Measurements from ENCODE around the gene CNPY3. TPM values are rescaled to one million over a fixed set of nuclear protein-coding genes. Genes with fewer than 3 reads are reported as not detected.

The CNPY3 gene
- total RNA-seq, 1 experiment from 2014 or later: 56.1 TPM

- intact Hi-C loops (cut with micrococcal nuclease; ENCODE audit: unreplicated experiment): no loop called here
- no peak for TF ChIP-seq CTCF (IDR thresholded peaks at IDR 0.05; ENCODE audit: insufficient read depth in 1 of 2, low read depth in 1 of 2, low read length in 1 of 2, severe bottlenecking in 1 of 2, unreplicated experiment in 1 of 2)
- POLR2A ChIA-PET: interaction anchor here (1.8 kb wide), 1 partner anchor 21 kb away, joined by 8 read pairs; the partner anchor contains the start of gene PPP2R5D
Observed at GRCh38 chr6:42963179-42963854, 34.0 kb downstream of the CNPY3 start.

GRCh38 chr6:42963855-42964605 is 34.8 kb downstream of the CNPY3 start:
- intact Hi-C loops (cut with micrococcal nuclease; ENCODE audit: unreplicated experiment): no loop called here
- TF ChIP-seq CTCF (IDR thresholded peaks at IDR 0.05; ENCODE audit: insufficient read depth in 1 of 2, low read depth in 1 of 2, low read length in 1 of 2, severe bottlenecking in 1 of 2, unreplicated experiment in 1 of 2): peak in 1 of 2 experiments; percentile 39
- H3K9me3 ChIP-seq: no peaks in the 10 kb centered on the region
- H3K27me3 ChIP-seq (replicated peaks; ENCODE audit: control insufficient read depth, insufficient read depth, low read length): no peaks in the 10 kb centered on the region
- no peak overlapping the region for H3K27ac Mint-ChIP-seq (ENCODE audit: unreplicated experiment)
- DNase-seq: peak; percentile 49 to 61
- H3K4me1 ChIP-seq: no peaks in the 10 kb centered on the region
- no peak overlapping the region for H3K4me3 ChIP-seq (ENCODE audit: low read depth, low read length)
- H3K36me3 ChIP-seq (ENCODE audit: control insufficient read depth, insufficient read depth, low read length): no peaks in the 10 kb centered on the region
- peaks cover 7% of the 10 kb centered on the region for H3K4me1 Mint-ChIP-seq (ENCODE audit: low read depth, unreplicated experiment)
- H3K27me3 Mint-ChIP-seq (ENCODE audit: insufficient read depth, unreplicated experiment): no peaks in the 10 kb centered on the region
- POLR2A ChIA-PET: interaction anchor here (0.7 to 1.8 kb wide), 4 partner anchors 15 to 465 kb away, joined by 3 to 8 read pairs (median 4); partner anchors contain the start of genes PEX6 and PPP2R5D
- no peaks in the 10 kb centered on the region for H3K9me3 Mint-ChIP-seq (ENCODE audit: unreplicated experiment)
- CTCF ChIA-PET: interaction anchor here (0.5 to 0.7 kb wide), 2 partner anchors 26 to 115 kb away, joined by 3 read pairs; no protein-coding TSS in a partner anchor
- H3K36me3 Mint-ChIP-seq (ENCODE audit: insufficient read depth, unreplicated experiment): peaks cover 10% of the 10 kb centered on the region
- no peak overlapping the region for H3K4me3 Mint-ChIP-seq (ENCODE audit: unreplicated experiment)
- no TSS peak for BruUV-seq (replicated peaks)

More at GRCh38 chr6:42963179-42963854, 34.0 kb downstream of the CNPY3 start:
- Mint-ChIP-seq H3K9me3 (ENCODE audit: unreplicated experiment) (no peaks in the 10 kb centered on the region), H3K27me3 (ENCODE audit: insufficient read depth, unreplicated experiment) (no peaks in the 10 kb centered on the region), H3K27ac (ENCODE audit: unreplicated experiment) (no peak overlapping the region), H3K36me3 (ENCODE audit: insufficient read depth, unreplicated experiment) (peaks cover 10% of the 10 kb centered on the region), H3K4me3 (ENCODE audit: unreplicated experiment) (no peak overlapping the region), H3K4me1 (ENCODE audit: low read depth, unreplicated experiment) (peaks cover 8% of the 10 kb centered on the region)
- BruUV-seq (replicated peaks): no TSS peak
- Histone ChIP-seq H3K27me3 (replicated peaks; ENCODE audit: control insufficient read depth, insufficient read depth, low read length) (no peaks in the 10 kb centered on the region), H3K4me3 (ENCODE audit: low read depth, low read length) (no peak overlapping the region), H3K4me1 (no peaks in the 10 kb centered on the region), H3K36me3 (ENCODE audit: control insufficient read depth, insufficient read depth, low read length) (no peaks in the 10 kb centered on the region), H3K9me3 (no peaks in the 10 kb centered on the region)
- DNase-seq: no peak
- CTCF ChIA-PET: interaction anchor here (0.7 kb wide), 1 partner anchor 45 kb away, joined by 3 read pairs; no protein-coding TSS in a partner anchor

GRCh38 chr6:42966571-42966970 is 37.3 kb downstream of the CNPY3 start:
- H3K9me3 ChIP-seq: no peaks in the 10 kb centered on the region
- H3K36me3 ChIP-seq (ENCODE audit: control insufficient read depth, insufficient read depth, low read length): no peaks in the 10 kb centered on the region
- BruUV-seq (replicated peaks): no TSS peak
- no peak for DNase-seq
- intact Hi-C loops (cut with micrococcal nuclease; ENCODE audit: unreplicated experiment): no loop called here
- no peak overlapping the region for H3K4me3 ChIP-seq (ENCODE audit: low read depth, low read length)
- 0 out of 2 replicates have a peak, but pooled peaks cover 6% of the 10 kb centered on the region for H3K4me1 ChIP-seq
- H3K4me3 Mint-ChIP-seq (ENCODE audit: unreplicated experiment): no peak overlapping the region
- H3K4me1 Mint-ChIP-seq (ENCODE audit: low read depth, unreplicated experiment): peaks cover 4% of the 10 kb centered on the region
- H3K27me3 ChIP-seq (replicated peaks; ENCODE audit: control insufficient read depth, insufficient read depth, low read length): no peaks in the 10 kb centered on the region
- H3K9me3 Mint-ChIP-seq (ENCODE audit: unreplicated experiment): no peaks in the 10 kb centered on the region
- H3K27ac Mint-ChIP-seq (ENCODE audit: unreplicated experiment): no peak overlapping the region
- TF ChIP-seq CTCF (IDR thresholded peaks at IDR 0.05; ENCODE audit: insufficient read depth in 1 of 2, low read depth in 1 of 2, low read length in 1 of 2, severe bottlenecking in 1 of 2, unreplicated experiment in 1 of 2): no peak
- H3K27me3 Mint-ChIP-seq (ENCODE audit: insufficient read depth, unreplicated experiment): no peaks in the 10 kb centered on the region
- CTCF ChIA-PET: interaction anchor here (1.6 kb wide), 1 partner anchor 18 kb away, joined by 3 read pairs; the partner anchor contains the start of gene PPP2R5D
- H3K36me3 Mint-ChIP-seq (ENCODE audit: insufficient read depth, unreplicated experiment): peaks cover 5% of the 10 kb centered on the region
- POLR2A ChIA-PET: no interaction called here

Measured in Caco-2 (cell line).